SK-N-SH treated with all-trans-retinoic acid at 6 μM for 48 hours (cell line): ENCODE measurements around the gene PRKAG2.

Experiments used
- ATAC-seq: fragments of 200-7000 bp; cut with Tn5 transposase; 3 replicates; pipeline ENCODE4 v1.9.1; 2020; ENCODE audit warnings: mild to moderate bottlenecking, moderate library complexity
- ARNTL ChIP-seq: fragments of 450-650 bp; formaldehyde crosslinking; IDR thresholded peaks from 2 replicates; pipeline ENCODE4 v1.5.0; 2020; ENCODE audit warnings: low read depth, mild to moderate bottlenecking, moderate library complexity, borderline replicate concordance
- BACH2 ChIP-seq: fragments of 250-450 bp; sonication (Bioruptor Pico); IDR thresholded peaks from 2 replicates; pipeline ENCODE4 v1.9.0; 2021; ENCODE audit warnings: mild to moderate bottlenecking, borderline replicate concordance
- CREB5 ChIP-seq: fragments of 250-450 bp; sonication (Bioruptor Pico); IDR thresholded peaks from 2 replicates; pipeline ENCODE4 v1.5.1; 2020; ENCODE audit warnings: low read depth, mild to moderate bottlenecking, moderate library complexity
- CSDC2 ChIP-seq: fragments of 250-450 bp; sonication (Bioruptor Pico); IDR thresholded peaks from 2 replicates; pipeline ENCODE4 v1.5.0; 2020; ENCODE audit warnings: mild to moderate bottlenecking, moderate library complexity
- CSRNP3 ChIP-seq: fragments of 250-450 bp; sonication (Bioruptor Pico); IDR thresholded peaks from 2 replicates; pipeline ENCODE4 v1.5.1; 2021; ENCODE audit warnings: mild to moderate bottlenecking, moderate library complexity
- ESRRG ChIP-seq: fragments of 250-450 bp; sonication (Bioruptor Pico); IDR thresholded peaks from 2 replicates; pipeline ENCODE4 v1.6.1; 2021; ENCODE audit warnings: mild to moderate bottlenecking
- GLIS3 ChIP-seq: fragments of 250-450 bp; sonication (Bioruptor Pico); IDR thresholded peaks from 2 replicates; pipeline ENCODE4 v1.5.0; 2020; ENCODE audit warnings: mild to moderate bottlenecking, moderate library complexity
- ISL1 ChIP-seq: fragments of 250-450 bp; sonication (Bioruptor Pico); IDR thresholded peaks from 2 replicates; pipeline ENCODE4 v2.1.2; 2022; ENCODE audit warnings: mild to moderate bottlenecking, moderate library complexity
- OSR1 ChIP-seq: fragments of 250-450 bp; sonication (Bioruptor Pico); IDR thresholded peaks from 2 replicates; pipeline ENCODE4 v1.8.0; 2022; ENCODE audit warnings: moderate library complexity, mild to moderate bottlenecking, inconsistent platforms
- PATZ1 ChIP-seq: fragments of 250-450 bp; sonication (Bioruptor Pico); IDR thresholded peaks from 2 replicates; pipeline ENCODE4 v1.8.0; 2020; ENCODE audit warnings: mild to moderate bottlenecking, moderate library complexity, borderline replicate concordance
- POU6F1 ChIP-seq: fragments of 250-450 bp; sonication (Bioruptor Pico); IDR thresholded peaks from 2 replicates; pipeline ENCODE4 v1.8.0; 2021; ENCODE audit warnings: low read depth, mild to moderate bottlenecking, moderate library complexity, borderline replicate concordance
- PPARA ChIP-seq: fragments of 250-450 bp; sonication (Bioruptor Pico); IDR thresholded peaks from 2 replicates; pipeline ENCODE4 v1.5.0; 2020; ENCODE audit warnings: mild to moderate bottlenecking, borderline replicate concordance
- SNAI2 ChIP-seq: fragments of 250-450 bp; sonication (Bioruptor Pico); IDR thresholded peaks from 2 replicates; pipeline ENCODE4 v1.5.0; 2020; ENCODE audit warnings: mild to moderate bottlenecking, moderate library complexity
- TCF4 ChIP-seq: fragments of 250-450 bp; sonication (Bioruptor Pico); IDR thresholded peaks from 2 replicates; pipeline ENCODE4 v1.8.0; 2021; ENCODE audit warnings: mild to moderate bottlenecking, moderate library complexity, borderline replicate concordance
- TOX ChIP-seq: fragments of 250-450 bp; sonication (Bioruptor Pico); IDR thresholded peaks from 2 replicates; pipeline ENCODE4 v1.8.0; 2021; ENCODE audit warnings: mild to moderate bottlenecking, moderate library complexity, borderline replicate concordance
- ZC3H10 ChIP-seq: fragments of 250-450 bp; sonication (Bioruptor Pico); IDR thresholded peaks from 2 replicates; pipeline ENCODE4 v1.5.1; 2021; ENCODE audit warnings: mild to moderate bottlenecking, moderate library complexity
- ZFP3 ChIP-seq: fragments of 250-450 bp; sonication (Bioruptor Pico); IDR thresholded peaks from 2 replicates; pipeline ENCODE4 v1.5.0; 2020; ENCODE audit warnings: mild to moderate bottlenecking, moderate library complexity
- ZFP30 ChIP-seq: fragments of 450-650 bp; formaldehyde crosslinking; IDR thresholded peaks from 2 replicates; pipeline ENCODE4 v1.5.0; 2022; ENCODE audit warnings: mild to moderate bottlenecking, moderate library complexity
- ZNF565 ChIP-seq: fragments of 450-650 bp; formaldehyde crosslinking; conservative IDR thresholded peaks from 2 replicates; pipeline ENCODE4 v1.5.0; 2020; ENCODE audit warnings: low read depth, mild to moderate bottlenecking, moderate library complexity
- ZNF8 ChIP-seq: fragments of 450-650 bp; formaldehyde crosslinking; IDR thresholded peaks from 2 replicates; pipeline ENCODE4 v1.5.0; 2020; ENCODE audit warnings: mild to moderate bottlenecking, moderate library complexity
- TF ChIP-seq, protein P1 (sequence below): fragments of 250-450 bp; sonication (Bioruptor Pico); IDR thresholded peaks from 2 replicates; pipeline ENCODE4 v1.5.0; 2020; ENCODE audit warnings: mild to moderate bottlenecking, moderate library complexity

The PRKAG2 gene

DNA sequence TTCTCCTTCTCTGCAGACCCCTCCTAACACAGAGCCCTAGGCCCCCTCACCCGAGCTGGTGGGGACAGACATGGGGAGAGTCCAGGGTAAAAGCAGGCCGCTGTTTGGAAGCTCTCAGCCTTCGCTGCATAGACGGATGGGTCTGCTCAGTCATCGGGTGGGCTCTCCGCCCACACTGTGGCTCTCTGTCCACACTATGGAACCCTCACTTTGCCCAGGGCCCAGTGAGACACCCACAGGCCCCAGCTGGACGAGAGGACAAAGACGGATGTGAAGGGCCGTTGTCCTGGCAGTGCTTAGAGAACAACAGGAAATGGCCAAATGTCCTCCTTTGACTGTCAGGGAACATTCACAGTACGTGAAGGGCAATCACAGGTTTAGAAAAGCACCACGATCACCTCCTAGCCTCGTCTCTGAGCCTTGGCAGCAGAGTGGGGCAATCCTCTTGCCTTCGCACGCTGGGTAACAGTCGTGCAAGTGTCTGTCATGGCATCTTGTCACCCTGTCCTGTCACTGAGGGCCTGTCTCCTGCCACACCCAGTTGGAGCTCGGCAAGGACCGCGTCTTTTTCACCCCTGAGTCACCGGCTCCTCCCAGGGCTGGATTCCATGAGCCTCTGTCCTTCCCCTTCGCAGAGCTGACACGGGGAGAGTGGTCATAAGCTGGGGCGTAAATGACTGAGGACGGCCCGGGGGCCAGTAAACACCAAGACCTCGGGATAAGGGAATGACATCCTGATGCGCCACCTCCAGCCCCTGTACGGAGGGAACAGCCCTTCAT lies 80.6 kb downstream of the PRKAG2 start (continued):
- TF ChIP-seq CSRNP3 (CRISPR knock-in tag), result no peak
- TF ChIP-seq SNAI2 (CRISPR knock-in tag), result no peak
- TF ChIP-seq, all 23 proteins: peak for 0

- TF ChIP-seq ZFP3, result no peak
- TF ChIP-seq TOX (CRISPR knock-in tag), result no peak
- TF ChIP-seq ARNTL (CRISPR knock-in tag), result no peak
- TF ChIP-seq ZFP30 (CRISPR knock-in tag), result no peak
- no peak for TF ChIP-seq CSDC2 (CRISPR knock-in tag)
- TF ChIP-seq OSR1 (CRISPR knock-in tag), result no peak
- TF ChIP-seq PATZ1 (CRISPR knock-in tag), result no peak
- no peak for TF ChIP-seq ISL1 (CRISPR knock-in tag)
- TF ChIP-seq, protein P1, sequence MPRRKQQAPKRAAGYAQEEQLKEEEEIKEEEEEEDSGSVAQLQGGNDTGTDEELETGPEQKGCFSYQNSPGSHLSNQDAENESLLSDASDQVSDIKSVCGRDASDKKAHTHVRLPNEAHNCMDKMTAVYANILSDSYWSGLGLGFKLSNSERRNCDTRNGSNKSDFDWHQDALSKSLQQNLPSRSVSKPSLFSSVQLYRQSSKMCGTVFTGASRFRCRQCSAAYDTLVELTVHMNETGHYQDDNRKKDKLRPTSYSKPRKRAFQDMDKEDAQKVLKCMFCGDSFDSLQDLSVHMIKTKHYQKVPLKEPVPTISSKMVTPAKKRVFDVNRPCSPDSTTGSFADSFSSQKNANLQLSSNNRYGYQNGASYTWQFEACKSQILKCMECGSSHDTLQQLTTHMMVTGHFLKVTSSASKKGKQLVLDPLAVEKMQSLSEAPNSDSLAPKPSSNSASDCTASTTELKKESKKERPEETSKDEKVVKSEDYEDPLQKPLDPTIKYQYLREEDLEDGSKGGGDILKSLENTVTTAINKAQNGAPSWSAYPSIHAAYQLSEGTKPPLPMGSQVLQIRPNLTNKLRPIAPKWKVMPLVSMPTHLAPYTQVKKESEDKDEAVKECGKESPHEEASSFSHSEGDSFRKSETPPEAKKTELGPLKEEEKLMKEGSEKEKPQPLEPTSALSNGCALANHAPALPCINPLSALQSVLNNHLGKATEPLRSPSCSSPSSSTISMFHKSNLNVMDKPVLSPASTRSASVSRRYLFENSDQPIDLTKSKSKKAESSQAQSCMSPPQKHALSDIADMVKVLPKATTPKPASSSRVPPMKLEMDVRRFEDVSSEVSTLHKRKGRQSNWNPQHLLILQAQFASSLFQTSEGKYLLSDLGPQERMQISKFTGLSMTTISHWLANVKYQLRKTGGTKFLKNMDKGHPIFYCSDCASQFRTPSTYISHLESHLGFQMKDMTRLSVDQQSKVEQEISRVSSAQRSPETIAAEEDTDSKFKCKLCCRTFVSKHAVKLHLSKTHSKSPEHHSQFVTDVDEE (CRISPR knock-in tag), result no peak
- no peak for TF ChIP-seq ESRRG
- no peak for TF ChIP-seq PPARA (CRISPR knock-in tag)
- no peak for TF ChIP-seq CSRNP3 (CRISPR knock-in tag)
- TF ChIP-seq TCF4, result no peak
- TF ChIP-seq BACH2, result no peak
- no peak for TF ChIP-seq ZC3H10 (CRISPR knock-in tag)
- no peak for TF ChIP-seq ZNF565
- TF ChIP-seq CREB5 (CRISPR knock-in tag), result no peak
- TF ChIP-seq ZNF8 (CRISPR knock-in tag), result no peak
- TF ChIP-seq, all 23 proteins: peak for 0
- ATAC-seq, result no peak
These were observed 81.6 kb downstream of the PRKAG2 start for GRCh38 chr7:151795168-151795811.

DNA sequence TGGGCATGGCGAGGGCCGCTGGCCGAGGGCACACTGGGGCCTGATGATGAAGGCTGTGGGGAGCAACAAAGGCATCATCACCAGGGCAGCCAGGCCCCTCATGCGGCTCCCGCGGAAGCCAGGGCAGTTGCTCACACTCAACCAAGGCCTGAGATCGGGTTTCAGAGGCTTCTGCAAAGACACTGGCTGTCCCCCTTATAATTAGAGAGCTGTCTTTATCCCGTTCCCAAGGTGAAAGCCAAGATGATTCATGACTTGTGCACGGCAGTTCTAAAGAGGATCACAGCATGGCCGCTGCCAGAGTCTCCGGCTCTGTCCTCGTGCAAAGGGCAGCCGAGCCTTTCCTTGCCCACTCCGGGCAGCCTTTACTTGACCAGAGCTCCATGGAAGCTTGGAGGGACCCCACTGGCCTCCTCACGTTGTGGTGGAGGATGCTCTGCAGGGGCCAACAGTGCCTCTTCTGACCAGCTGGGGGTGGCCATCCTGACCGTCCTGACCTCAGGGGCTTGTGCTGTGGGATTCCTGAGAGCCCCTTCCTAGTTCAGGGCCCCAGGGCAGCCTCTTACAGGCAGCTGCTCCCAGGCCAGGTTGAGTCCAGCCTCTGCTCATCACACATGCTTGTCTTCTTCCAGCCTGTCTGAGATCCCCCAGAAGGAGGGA lies 82.3 kb downstream of the PRKAG2 start:
- ATAC-seq, result peak; percentile 37; the same call in 2 of the 3 replicates
- TF ChIP-seq ZFP3 (no peak), GLIS3 (CRISPR knock-in tag) (no peak), POU6F1 (CRISPR knock-in tag) (no peak), OSR1 (CRISPR knock-in tag) (no peak), ZNF8 (CRISPR knock-in tag) (no peak), CSRNP3 (CRISPR knock-in tag) (no peak)
- TF ChIP-seq, protein P1 (CRISPR knock-in tag), result no peak
